Osteoblast (primary cell): ENCODE data around the gene CELSR1. TPM values are rescaled to one million over a fixed set of nuclear protein-coding genes. Genes with fewer than 3 reads are reported as not detected.

Experiments used
- DNase-seq: peaks from one replicate; pipeline ENCODE4 v3.0.0; 2011; ENCODE audit warnings: low spot score, mixed read lengths; ENCODE audit not compliant: insufficient read length; ENCODE audit errors: missing footprints
- H2AFZ ChIP-seq: 2 replicates; pipeline ENCODE4 v1.6.0; 2011; ENCODE audit warnings: mild to moderate bottlenecking, low read length
- H3K27ac ChIP-seq: 2 replicates; pipeline ENCODE4 v1.5.1; 2011; ENCODE audit warnings: mild to moderate bottlenecking, low read depth, low read length, moderate library complexity
- H3K27me3 ChIP-seq: 2 replicates; pipeline ENCODE4 v1.6.0; 2012; ENCODE audit warnings: mild to moderate bottlenecking, control low read depth, inconsistent platforms, low read length, moderate library complexity; ENCODE audit not compliant: insufficient read depth
- H3K36me3 ChIP-seq: 2 replicates; pipeline ENCODE4 v1.5.1; 2011; ENCODE audit warnings: mild to moderate bottlenecking, low read length, control low read depth, moderate library complexity; ENCODE audit not compliant: insufficient read depth
- H3K4me1 ChIP-seq: 2 replicates; pipeline ENCODE4 v1.5.1; 2011; ENCODE audit warnings: mild to moderate bottlenecking, low read length, control low read depth, moderate library complexity; ENCODE audit not compliant: insufficient read depth
- H3K4me2 ChIP-seq: 2 replicates; pipeline ENCODE4 v1.6.0; 2011; ENCODE audit warnings: mild to moderate bottlenecking, low read length; ENCODE audit not compliant: insufficient read depth
- H3K4me3 ChIP-seq: fragments of 200-600 bp; sonication (generic); 3 replicates; pipeline ENCODE4 v1.5.1; 2012; ENCODE audit warnings: mild to moderate bottlenecking, low read length, inconsistent platforms; ENCODE audit not compliant: insufficient read depth
- H3K79me2 ChIP-seq: 2 replicates; pipeline ENCODE4 v1.6.0; 2012; ENCODE audit warnings: mild to moderate bottlenecking, low read length, control low read depth, inconsistent platforms; ENCODE audit not compliant: insufficient read depth
- H3K9me3 ChIP-seq: 2 replicates; pipeline ENCODE4 v1.5.1; 2011; ENCODE audit warnings: low read depth, low read length, control low read depth
- H4K20me1 ChIP-seq: 2 replicates; pipeline ENCODE4 v1.6.0; 2012; ENCODE audit warnings: mild to moderate bottlenecking, low read length, control low read depth; ENCODE audit not compliant: insufficient read depth
- total RNA-seq: library from RNA; depleted of rRNA; stranded (reverse); fragments of >200 nt; gene quantifications from 2 replicates; pipeline ENCODE4 v1.2.3, GENCODE V29; 2012
- TF ChIP-seq, protein P1 (sequence below): IDR thresholded peaks from 2 replicates; pipeline ENCODE4 v1.5.1; 2011; ENCODE audit warnings: mild to moderate bottlenecking, low read depth, low read length, moderate library complexity; ENCODE audit errors: extremely low read depth

CELSR1 gene
- total RNA-seq, 1 donor, result 3.6 TPM

DNA sequence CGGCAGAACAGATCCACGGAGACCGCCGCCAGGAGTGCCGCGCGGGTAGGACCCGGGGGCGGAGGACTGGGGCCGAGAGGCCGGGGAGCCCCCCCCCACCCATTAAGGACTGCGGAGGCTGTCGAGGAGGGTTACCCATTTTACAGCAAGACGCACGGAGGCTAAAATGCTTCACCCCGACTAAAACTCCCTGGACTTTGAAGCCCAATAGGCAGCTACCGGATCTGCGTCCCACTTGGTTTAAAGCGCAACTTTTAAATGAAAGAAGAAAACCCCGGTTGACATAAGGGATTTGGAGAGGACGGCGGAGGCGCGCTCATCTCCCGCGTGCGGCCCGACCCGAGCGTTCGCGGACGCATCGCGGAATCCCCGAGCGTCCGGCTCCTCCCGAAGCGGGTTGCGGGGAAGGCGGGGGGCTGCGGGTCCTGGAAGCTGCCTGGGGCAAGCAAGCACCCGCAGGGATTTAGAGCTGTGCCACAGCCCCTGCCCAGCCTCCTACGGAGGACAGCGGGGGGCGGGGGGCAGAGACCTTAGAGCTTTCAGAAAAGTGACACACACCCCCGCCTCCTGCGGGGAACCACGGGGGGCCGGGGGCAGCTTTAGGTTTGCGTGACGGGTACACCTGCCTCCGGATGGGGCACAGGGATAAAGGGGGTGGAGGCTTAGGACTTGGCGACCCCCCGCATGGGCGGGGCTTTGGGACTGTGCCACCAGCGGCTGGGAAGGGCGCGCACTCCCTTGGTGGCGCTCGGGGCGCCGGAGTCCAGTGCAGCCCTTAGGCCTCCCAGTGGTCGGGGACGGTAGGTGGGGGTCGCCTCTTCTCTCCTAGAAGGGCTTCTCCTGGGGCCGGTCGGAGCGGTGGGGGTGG lies 760 bp upstream of the CELSR1 start:
- peak overlapping the region; percentile 26 for H2AFZ ChIP-seq
- H3K4me3 ChIP-seq, result peak overlapping the region; percentile 55
- peak overlapping the region; percentile 70 for H3K4me2 ChIP-seq
- H4K20me1 ChIP-seq, result no peaks in the 10 kb centered on the region
- no peaks in the 10 kb centered on the region for H3K79me2 ChIP-seq
- H3K27ac ChIP-seq, result no peak overlapping the region
- peaks cover 15% of the 10 kb centered on the region for H3K4me1 ChIP-seq
- H3K9me3 ChIP-seq, result no peaks in the 10 kb centered on the region
- TF ChIP-seq, protein P1, sequence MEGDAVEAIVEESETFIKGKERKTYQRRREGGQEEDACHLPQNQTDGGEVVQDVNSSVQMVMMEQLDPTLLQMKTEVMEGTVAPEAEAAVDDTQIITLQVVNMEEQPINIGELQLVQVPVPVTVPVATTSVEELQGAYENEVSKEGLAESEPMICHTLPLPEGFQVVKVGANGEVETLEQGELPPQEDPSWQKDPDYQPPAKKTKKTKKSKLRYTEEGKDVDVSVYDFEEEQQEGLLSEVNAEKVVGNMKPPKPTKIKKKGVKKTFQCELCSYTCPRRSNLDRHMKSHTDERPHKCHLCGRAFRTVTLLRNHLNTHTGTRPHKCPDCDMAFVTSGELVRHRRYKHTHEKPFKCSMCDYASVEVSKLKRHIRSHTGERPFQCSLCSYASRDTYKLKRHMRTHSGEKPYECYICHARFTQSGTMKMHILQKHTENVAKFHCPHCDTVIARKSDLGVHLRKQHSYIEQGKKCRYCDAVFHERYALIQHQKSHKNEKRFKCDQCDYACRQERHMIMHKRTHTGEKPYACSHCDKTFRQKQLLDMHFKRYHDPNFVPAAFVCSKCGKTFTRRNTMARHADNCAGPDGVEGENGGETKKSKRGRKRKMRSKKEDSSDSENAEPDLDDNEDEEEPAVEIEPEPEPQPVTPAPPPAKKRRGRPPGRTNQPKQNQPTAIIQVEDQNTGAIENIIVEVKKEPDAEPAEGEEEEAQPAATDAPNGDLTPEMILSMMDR, result peak; percentile 12
- peak; percentile 95 for DNase-seq
- peaks cover 20% of the 10 kb centered on the region for H3K27me3 ChIP-seq
- no peaks in the 10 kb centered on the region for H3K36me3 ChIP-seq

DNA sequence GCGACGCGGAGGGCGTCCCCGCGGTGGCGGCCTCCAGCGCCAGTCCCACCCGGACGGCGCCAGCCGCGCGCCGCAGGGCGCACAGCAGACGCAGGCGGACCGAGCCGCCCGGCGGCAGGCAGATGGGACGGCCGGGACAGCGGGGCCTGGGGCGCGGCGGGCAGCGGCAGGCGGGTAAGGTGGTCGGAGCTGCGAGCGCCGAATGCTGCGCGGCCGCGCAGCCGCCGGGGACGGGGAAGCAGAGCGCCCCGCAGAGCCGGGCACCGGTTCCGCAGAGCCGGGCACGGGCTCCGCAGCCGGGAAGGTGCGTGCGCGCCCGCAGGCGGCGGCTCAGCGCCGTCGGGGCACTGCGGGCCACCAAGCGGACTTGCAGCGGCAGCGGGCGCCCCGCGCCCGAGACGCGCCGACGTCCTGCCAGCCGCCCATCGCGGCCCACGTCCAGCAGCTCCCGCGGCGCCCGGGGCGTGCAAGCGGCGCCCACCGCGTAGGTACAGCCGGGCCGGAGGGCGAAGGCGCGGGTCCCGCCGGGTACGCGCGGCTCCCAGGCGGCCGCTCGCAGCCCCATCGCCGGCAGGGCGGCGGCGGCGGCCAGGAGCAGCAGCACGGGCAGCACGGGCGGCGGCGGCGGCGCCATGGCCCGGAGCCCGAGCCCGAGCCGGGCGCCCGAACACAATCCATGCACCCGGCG lies 739 bp downstream of the CELSR1 start:
- Histone ChIP-seq H3K4me3 (peak overlapping the region; percentile 43), H2AFZ (no peak overlapping the region), H3K4me2 (no peak overlapping the region), H3K36me3 (no peaks in the 10 kb centered on the region), H3K79me2 (no peaks in the 10 kb centered on the region), H3K9me3 (no peaks in the 10 kb centered on the region), H3K27ac (no peak overlapping the region), H3K27me3 (peaks cover 20% of the 10 kb centered on the region), H3K4me1 (peaks cover 15% of the 10 kb centered on the region), H4K20me1 (no peaks in the 10 kb centered on the region)
- DNase-seq, result peak; percentile 91
- TF ChIP-seq, protein P1, result no peak

DNA sequence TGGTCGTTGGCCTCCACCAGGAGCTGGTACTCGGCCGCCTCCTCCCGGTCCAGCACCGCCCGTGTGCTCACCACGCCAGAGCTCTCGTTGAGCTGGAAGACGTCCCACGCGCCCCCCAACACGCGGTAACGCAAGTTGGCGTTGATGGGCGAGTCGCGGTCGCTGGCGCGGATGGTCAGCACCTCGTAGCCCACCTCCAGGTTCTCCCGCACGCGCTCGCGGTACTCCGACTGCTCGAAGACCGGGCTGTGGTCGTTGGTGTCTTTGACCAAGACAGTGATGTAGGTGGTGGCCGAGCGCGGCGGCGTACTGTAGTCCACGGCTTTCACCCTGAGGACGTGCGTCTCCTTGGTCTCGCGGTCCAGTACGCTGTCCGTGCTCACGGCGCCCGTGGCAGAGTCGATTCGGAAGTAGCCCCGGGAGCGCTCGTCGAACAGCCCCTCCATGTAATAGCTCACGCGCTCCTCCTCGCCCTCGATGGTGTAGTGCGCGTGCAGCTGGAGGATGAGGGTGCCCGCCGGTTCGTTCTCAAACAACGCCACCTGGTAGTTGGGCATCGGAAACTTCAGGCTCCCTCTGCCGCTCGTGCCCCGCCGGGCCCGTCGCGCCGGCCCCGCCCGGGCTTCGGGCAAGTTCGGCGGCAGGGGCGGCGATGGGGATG lies 1.4 kb downstream of the CELSR1 start:
- TF ChIP-seq, protein P1, result no peak
- H3K36me3 ChIP-seq, result no peaks in the 10 kb centered on the region
- peaks cover 20% of the 10 kb centered on the region for H3K27me3 ChIP-seq
- H2AFZ ChIP-seq, result no peak overlapping the region
- H4K20me1 ChIP-seq, result no peaks in the 10 kb centered on the region
- H3K4me3 ChIP-seq, result no peak overlapping the region
- H3K79me2 ChIP-seq, result no peaks in the 10 kb centered on the region
- no peak overlapping the region for H3K27ac ChIP-seq
- H3K4me2 ChIP-seq, result no peak overlapping the region
- no peaks in the 10 kb centered on the region for H3K9me3 ChIP-seq
- DNase-seq, result peak; percentile 84
- H3K4me1 ChIP-seq, result peaks cover 15% of the 10 kb centered on the region
